ENCODE measurements around the gene ORM1.
"Not testable (repeated sequence)": the region's sequence is repeated elsewhere in the genome, so short reads cannot be mapped to it uniquely, and the experiment has no call there.

The ORM1 gene

GRCh38 chr9:114322831-114323531 is at the start of gene ORM1:
ORM1 (plus strand) TSS chr9:114323098; CDS start chr9:114323134, 36 bp downstream.
- H3K27ac ChIP-seq (ENCODE audit: extremely low read depth, low read depth, low read length); H3K4me3 ChIP-seq (ENCODE audit: low read depth, low read length); POLR2A ChIA-PET; H3K36me3 ChIP-seq (ENCODE audit: control insufficient read depth in 2 of 2, insufficient read depth in 1 of 2, low read length in 2 of 2); H3K9me3 ChIP-seq (ENCODE audit: control insufficient read depth, insufficient read depth, low read depth, low read length); CTCF ChIA-PET; H3K4me1 ChIP-seq (ENCODE audit: control insufficient read depth, insufficient read depth, low read length): not testable (repeated sequence)

GRCh38 chr9:114273461-114273881 is 49.4 kb upstream of the ORM1 start:
- Histone ChIP-seq H3K36me3 (ENCODE audit: control insufficient read depth in 2 of 2, insufficient read depth in 1 of 2, low read length in 2 of 2) (peaks cover 0 to 3% of the 10 kb centered on the region in 2 experiments; a peak in 1 of 3 replicates), H3K27ac (ENCODE audit: extremely low read depth, low read depth, low read length) (no peak overlapping the region), H3K4me3 (ENCODE audit: low read depth, low read length) (no peak overlapping the region), H3K9me3 (ENCODE audit: control insufficient read depth, insufficient read depth, low read depth, low read length) (no peaks in the 10 kb centered on the region), H3K4me1 (ENCODE audit: control insufficient read depth, insufficient read depth, low read length) (no peaks in the 10 kb centered on the region)
- TF ChIP-seq ZNF776 (tag by site-specific recombination; IDR thresholded peaks at IDR 0.05; ENCODE audit: borderline replicate concordance) (no peak), ATF2 (tag by site-specific recombination; IDR thresholded peaks at IDR 0.05; ENCODE audit: low read depth) (no peak), ZBTB20 (tag by site-specific recombination; IDR thresholded peaks at IDR 0.05) (no peak), BCL11A (tag by site-specific recombination; IDR thresholded peaks at IDR 0.05; ENCODE audit: low read depth) (no peak), ZNF433 (tag by site-specific recombination; IDR thresholded peaks at IDR 0.05; ENCODE audit: low read depth) (no peak), TCF7L2 (IDR thresholded peaks at IDR 0.05; ENCODE audit: borderline replicate concordance, low read depth, low read length) (no peak), ZNF239 (tag by site-specific recombination; IDR thresholded peaks at IDR 0.05) (no peak), ZSCAN5A (tag by site-specific recombination; IDR thresholded peaks at IDR 0.05) (no peak), ZNF623 (tag by site-specific recombination; IDR thresholded peaks at IDR 0.05) (no peak), ZNF423 (tag by site-specific recombination; IDR thresholded peaks at IDR 0.05) (no peak), ZNF280D (tag by site-specific recombination; IDR thresholded peaks at IDR 0.05) (no peak)
- ChIA-PET CTCF (interaction anchor here (0.6 to 5.1 kb wide), 7 partner anchors 17 to 1575 kb away, joined by 3 to 37 read pairs (median 4); no protein-coding TSS in a partner anchor), POLR2A (no interaction called here)

- Histone ChIP-seq H3K27ac (ENCODE audit: extremely low read depth, low read depth, low read length) (no peak overlapping the region), H3K4me1 (ENCODE audit: control insufficient read depth, insufficient read depth, low read length) (no peaks in the 10 kb centered on the region), H3K9me3 (ENCODE audit: control insufficient read depth, insufficient read depth, low read depth, low read length) (no peaks in the 10 kb centered on the region), H3K4me3 (ENCODE audit: low read depth, low read length) (no peak overlapping the region), H3K36me3 (ENCODE audit: control insufficient read depth in 2 of 2, insufficient read depth in 1 of 2, low read length in 2 of 2) (peaks cover 0 to 3% of the 10 kb centered on the region in 2 experiments; a peak in 1 of 3 replicates)
- POLR2A ChIA-PET: interaction anchor here (0.7 kb wide), 1 partner anchor 570 kb away, joined by 3 read pairs; no protein-coding TSS in a partner anchor
- CTCF ChIA-PET: interaction anchor here (0.7 to 5.1 kb wide), 4 partner anchors 17 to 1574 kb away, joined by 4 to 37 read pairs (median 10); no protein-coding TSS in a partner anchor
- TF ChIP-seq ZNF175 (tag by site-specific recombination; IDR thresholded peaks at IDR 0.05): no peak
- TF ChIP-seq ZNF555 (tag by site-specific recombination; conservative IDR thresholded peaks at IDR 0.05): no peak
- TF ChIP-seq REST (tag by site-specific recombination; IDR thresholded peaks at IDR 0.05): no peak
- TF ChIP-seq MEIS1 (CRISPR knock-in tag; IDR thresholded peaks at IDR 0.05; ENCODE audit: borderline replicate concordance): no peak
- no peak for TF ChIP-seq ATF2 (tag by site-specific recombination; IDR thresholded peaks at IDR 0.05; ENCODE audit: low read depth)
- no peak for TF ChIP-seq ZNF302 (tag by site-specific recombination; IDR thresholded peaks at IDR 0.05; ENCODE audit: low read depth)
Observed at GRCh38 chr9:114274217-114274616, 48.7 kb upstream of the ORM1 start.

All from HEK293 (cell line).